K562 (cell line): ENCODE results near the gene PRSS35. TPM values are rescaled to one million over a fixed set of nuclear protein-coding genes. Genes with fewer than 3 reads are reported as not detected.

Experiments
- ATAC-seq: fragments of 200-7000 bp; cut with Tn5 transposase; 3 replicates; pipeline ENCODE4 v1.9.1; 2020; ENCODE audit warnings: moderate library complexity
- BruUV-seq: library from RNA; stranded (reverse); fragments of 400-500 nt; replicated peaks from 2 replicates; lab custom pipeline; 2021; lab: Mats Ljungman, UMichigan
- CTCF ChIA-PET: fragments of 300-600 bp; formaldehyde crosslinking; extraction: SDS; loops from one replicate; lab custom pipeline; 2021; ENCODE audit warnings: low intra/inter-chr PET ratio; lab: Yijun Ruan, JAX
- POLR2A ChIA-PET: fragments of 300-600, 350-650 bp; sonication (Branson Sonifier 250); formaldehyde crosslinking; extraction: SDS; loops from one replicate; lab custom pipeline; 2021; ENCODE audit warnings: antibody characterized with exemption, inconsistent platforms; lab: Yijun Ruan, JAX
- DNase-seq, 4 experiments: peaks; one replicate each; pipeline versions ENCODE4 v3.0.0 to v3.0.0-alpha.2; 2011 to 2018; ENCODE audit warnings: low spot score in 3 of 4, mixed read lengths in 3 of 4; ENCODE audit errors: extremely low read depth in 1 of 4
- FAIRE-seq: peaks from 2 replicates; lab custom pipeline; 2011; peaks lifted over from hg19 to GRCh38; lab: Jason Lieb, UNC
- H2AFZ ChIP-seq: 2 replicates; pipeline ENCODE4 v1.6.0; 2011; ENCODE audit warnings: low read depth, low read length, control low read depth, inconsistent platforms
- H3K27ac ChIP-seq: fragments of 200-600 bp; 3 replicates; pipeline ENCODE4 v1.8.0; 2011; ENCODE audit warnings: low read depth, mild to moderate bottlenecking, control low read depth, inconsistent platforms, low read length, moderate library complexity, mixed read lengths; ENCODE audit errors: extremely low read depth
- H3K27me3 ChIP-seq, 2 experiments: fragments of 300-600 bp in 1 of 2; 2 replicates in 1 of 2; 3 replicates in 1 of 2; pipeline versions ENCODE4 v1.6.0 to v1.8.0; 2011; ENCODE audit warnings: inconsistent platforms in 2 of 2, low read length in 2 of 2, mild to moderate bottlenecking in 1 of 2, mixed read lengths in 1 of 2, moderate library complexity in 1 of 2; ENCODE audit not compliant: control insufficient read depth in 2 of 2, insufficient read depth in 2 of 2
- H3K36me3 ChIP-seq: fragments of 300-600 bp; 3 replicates; pipeline ENCODE4 v1.8.0; 2011; ENCODE audit warnings: mild to moderate bottlenecking, low read length, inconsistent platforms; ENCODE audit not compliant: control insufficient read depth, insufficient read depth
- H3K4me1 ChIP-seq, 2 experiments: fragments of 200-600 bp in 1 of 2; replicated peaks in 1 of 2; 2 replicates in 1 of 2; 3 replicates in 1 of 2; pipeline versions ENCODE4 v1.5.1 to v1.8.0; 2011; ENCODE audit warnings: inconsistent platforms in 2 of 2, low read length in 2 of 2, mild to moderate bottlenecking in 1 of 2, mixed read lengths in 1 of 2, moderate library complexity in 1 of 2; ENCODE audit not compliant: control insufficient read depth in 2 of 2, insufficient read depth in 2 of 2
- H3K4me2 ChIP-seq: 2 replicates; pipeline ENCODE4 v1.6.1; 2011; ENCODE audit warnings: low read length, control low read depth, inconsistent platforms, mixed read lengths; ENCODE audit not compliant: insufficient read depth
- H3K4me3 ChIP-seq: fragments of 200-600 bp; sonication (generic), shearing (Covaris generic); 2 replicates; pipeline ENCODE4 v1.5.1; 2016; ENCODE audit warnings: control low read depth, inconsistent platforms
- H3K79me2 ChIP-seq: fragments of 200-600 bp; 3 replicates; pipeline ENCODE4 v1.8.0; 2011; ENCODE audit warnings: low read length, inconsistent platforms; ENCODE audit not compliant: control insufficient read depth, insufficient read depth
- H3K9ac ChIP-seq, 2 experiments: 2 replicates each; pipeline versions ENCODE4 v1.6.0 to v1.6.1; 2011; ENCODE audit warnings: low read depth in 2 of 2, low read length in 2 of 2, control low read depth in 1 of 2, inconsistent platforms in 1 of 2, mild to moderate bottlenecking in 1 of 2, mixed read lengths in 1 of 2; ENCODE audit not compliant: insufficient read depth in 1 of 2
- H3K9me1 ChIP-seq: one replicate; pipeline ENCODE4 v1.6.0; 2011; ENCODE audit warnings: inconsistent platforms, mild to moderate bottlenecking, low read length, moderate library complexity; ENCODE audit not compliant: control insufficient read depth, insufficient read depth
- H3K9me3 ChIP-seq: replicated peaks from 2 replicates; pipeline ENCODE4 v1.5.1; 2011; ENCODE audit warnings: low read depth, low read length, inconsistent platforms; ENCODE audit not compliant: control insufficient read depth, insufficient read depth
- H4K20me1 ChIP-seq: replicated peaks from 2 replicates; pipeline ENCODE4 v1.6.1; 2011; ENCODE audit warnings: low read length, inconsistent platforms, mixed read lengths; ENCODE audit not compliant: control insufficient read depth, insufficient read depth
- C11orf30 ChIP-seq: fragments of 450-650 bp; IDR thresholded peaks from 2 replicates; pipeline ENCODE4 v1.6.1; 2016; ENCODE audit warnings: low read depth, mild to moderate bottlenecking
- FIP1L1 ChIP-seq: fragments of 200-400 bp; formaldehyde crosslinking; IDR thresholded peaks from 2 replicates; pipeline ENCODE4 v1.6.1; 2018; ENCODE audit warnings: mild to moderate bottlenecking, low read depth, low read length; ENCODE audit not compliant: poor library complexity, severe bottlenecking
- KHSRP ChIP-seq: fragments of 450-650 bp; IDR thresholded peaks from 2 replicates; pipeline ENCODE4 v1.6.1; 2017
- MLLT1 ChIP-seq, 2 experiments: fragments of 450-650 bp; IDR thresholded peaks; 2 replicates each; pipeline ENCODE4 v1.6.1; 2016
- PHTF2 ChIP-seq: fragments of 250-450 bp; sonication (Bioruptor Pico); IDR thresholded peaks from 2 replicates; pipeline ENCODE4 v1.5.0; 2021; ENCODE audit warnings: mild to moderate bottlenecking
- SIRT6 ChIP-seq: IDR thresholded peaks from one replicate; pipeline ENCODE4 v1.6.1; 2012; ENCODE audit warnings: low read depth, mild to moderate bottlenecking, control low read depth, inconsistent platforms, low read length, moderate library complexity
- TGIF2 ChIP-seq: sonication (generic); formaldehyde crosslinking; IDR thresholded peaks from 2 replicates; pipeline ENCODE4 v1.8.1; 2022; ENCODE audit warnings: mild to moderate bottlenecking, missing genetic modification reagents, moderate library complexity
- ZFP30 ChIP-seq: fragments of 250-450 bp; sonication (Bioruptor Pico); IDR thresholded peaks from 2 replicates; pipeline ENCODE4 v1.8.0; 2022; ENCODE audit warnings: moderate library complexity, mild to moderate bottlenecking, inconsistent platforms, borderline replicate concordance
- WGBS: fragments of 100-300 bp; shearing (Covaris generic); methylation state at CpG from one replicate; pipeline ENCODE4 v1.1.6; 2016; ENCODE audit warnings: low coverage, mixed read lengths; ENCODE audit not compliant: insufficient coverage; ENCODE audit errors: missing lambda C conversion rate; 5-methylcytosine and 5-hydroxymethylcytosine counted together
- in situ Hi-C: fragments of 300-500 bp; cut with MboI; formaldehyde crosslinking; loops from 4 replicates; pipeline ENCODE4 v1.15.0; 2018; ENCODE audit warnings: inconsistent platforms, mixed read lengths
- intact Hi-C: fragments of 100-400 bp; cut with micrococcal nuclease; formaldehyde crosslinking; loops from 2 replicates; pipeline ENCODE4 v1.14.2; 2022
- polyA plus RNA-seq, 8 experiments: library from polyadenylated mRNA; depleted of rRNA in 4 of 8; stranded (reverse) in 5 of 8; unstranded in 3 of 8; fragments of >200 nt; fragmentation: Nextera tagmentation in 2 of 8; fragmentation: Illumina TruSeq in 1 of 8; extraction: Ambion mirVana in 2 of 8; extraction: Trizol in 1 of 8; gene quantifications; 2 replicates each; pipeline versions ENCODE4 v1.2.1 to v1.2.3, GENCODE V29; 2011 to 2014; ENCODE audit warnings: inconsistent platforms in 1 of 8, missing spikeins in 1 of 8
- total RNA-seq, 7 experiments: library from RNA; depleted of rRNA in 6 of 7; stranded (reverse); fragments of >200 nt in 6 of 7; fragmentation: Illumina TruSeq in 2 of 7; extraction: Trizol in 2 of 7; gene quantifications; 2 replicates each; pipeline versions ENCODE4 v1.2.1 to v1.2.3, GENCODE V29; 2011 to 2021; ENCODE audit warnings: low replicate concordance in 1 of 7

The PRSS35 gene
- total and polyA plus RNA-seq, 9 of the 15 experiments (the other 6 are each of a cell fraction or from before 2014, with no cell fraction given), result not detected

DNA sequence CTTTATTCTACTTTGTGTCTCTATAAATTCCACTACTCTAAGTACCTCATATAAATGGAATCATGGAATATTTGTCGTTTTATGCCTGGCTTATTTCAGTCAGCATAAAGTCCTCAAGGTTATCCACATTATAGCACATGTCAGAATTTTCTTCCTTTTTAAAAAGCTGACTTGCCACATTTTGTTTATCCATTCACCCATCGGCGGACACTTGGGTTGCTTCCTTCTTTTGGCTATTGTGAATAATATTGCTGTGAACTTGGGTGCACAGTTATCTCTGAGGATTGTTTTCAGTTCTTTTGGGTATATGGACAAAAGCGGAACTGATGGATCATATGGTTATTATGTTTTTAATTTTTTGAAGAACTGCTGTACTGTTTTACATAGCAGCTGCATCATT, 42.3 kb upstream of the PRSS35 start:
- no peak overlapping the region for H3K27ac ChIP-seq
- no peaks in the 10 kb centered on the region for H3K9me1 ChIP-seq
- H3K36me3 ChIP-seq, result no peaks in the 10 kb centered on the region
- BruUV-seq, result no TSS peak
- in situ Hi-C loops (no loop called here), intact Hi-C loops (no loop called here)
- no peak overlapping the region for H3K4me2 ChIP-seq
- peaks cover 0 to 3% of the 10 kb centered on the region in 2 experiments; a peak in 1 of 5 replicates for H3K4me1 ChIP-seq
- H3K9ac ChIP-seq, result no peak overlapping the region
- no peak for DNase-seq
- ChIA-PET CTCF (no interaction called here), POLR2A (no interaction called here)
- H2AFZ ChIP-seq, result no peak overlapping the region
- no peaks in the 10 kb centered on the region for H4K20me1 ChIP-seq
- no peak for ATAC-seq
- H3K4me3 ChIP-seq, result no peak overlapping the region
- TF ChIP-seq FIP1L1 (no peak), C11orf30 (0 out of 2 replicates have a peak, but pooled peaks have one; percentile 13)
- FAIRE-seq, result no peak
- H3K79me2 ChIP-seq, result no peaks in the 10 kb centered on the region
- H3K27me3 ChIP-seq, result peaks cover 2 to 4% of the 10 kb centered on the region in 2 experiments; a peak in 1 of 5 replicates
- no peaks in the 10 kb centered on the region for H3K9me3 ChIP-seq
- WGBS, result 21% methylated on average over 4 of the region's 4 CpGs

DNA sequence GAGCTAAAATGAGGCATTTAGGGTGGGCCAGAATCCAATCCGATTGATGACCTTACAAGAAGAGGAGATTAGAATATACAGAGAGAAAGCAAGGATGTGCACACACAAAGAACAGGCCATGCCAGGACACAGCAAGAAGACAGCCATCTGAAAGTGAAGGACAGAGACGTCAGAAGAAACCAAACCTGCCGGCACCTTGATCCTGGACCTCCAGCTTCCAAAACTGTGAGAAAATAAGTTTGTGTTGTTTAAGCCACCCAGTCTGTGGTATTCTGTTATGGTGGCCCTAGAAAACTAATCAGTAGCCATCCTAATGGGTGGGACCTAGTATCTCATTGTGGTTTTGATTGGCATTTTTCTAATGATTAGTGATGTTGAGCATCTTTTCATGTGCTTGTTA, 41.7 kb upstream of the PRSS35 start:
- intact Hi-C loops, result no loop called here

More for the DNA sequence above, 41.7 kb upstream of the PRSS35 start:
- TF ChIP-seq ZFP30 (no peak), KHSRP (no peak), PHTF2 (CRISPR knock-in tag) (no peak), SIRT6 (no peak), MLLT1 (IDR thresholded peaks at IDR 0.05) (no peak), TGIF2 (CRISPR knock-in tag) (no peak)
- no peak overlapping the region for H3K27ac ChIP-seq
- H2AFZ ChIP-seq, result no peak overlapping the region
- ChIA-PET CTCF (no interaction called here), POLR2A (no interaction called here)
- no TSS peak for BruUV-seq
- H3K79me2 ChIP-seq, result no peaks in the 10 kb centered on the region
- in situ Hi-C loops, result no loop called here
- H3K9me1 ChIP-seq, result no peaks in the 10 kb centered on the region
- H3K27me3 ChIP-seq, result peaks cover 2 to 4% of the 10 kb centered on the region in 2 experiments; a peak in 1 of 5 replicates
- H3K4me1 ChIP-seq, result peaks cover 0 to 3% of the 10 kb centered on the region in 2 experiments; a peak in 1 of 5 replicates
- no peak for FAIRE-seq
- no peaks in the 10 kb centered on the region for H3K36me3 ChIP-seq
- no peak for DNase-seq
- WGBS, result 13% methylated on average over 3 of the region's 3 CpGs
- no peak overlapping the region for H3K4me2 ChIP-seq
- H4K20me1 ChIP-seq, result no peaks in the 10 kb centered on the region
- no peak overlapping the region for H3K9ac ChIP-seq
- no peaks in the 10 kb centered on the region for H3K9me3 ChIP-seq
- no peak overlapping the region for H3K4me3 ChIP-seq
- ATAC-seq, result no peak
